ENCODE measurements around the gene AUTS2.

Gene AUTS2

DNA sequence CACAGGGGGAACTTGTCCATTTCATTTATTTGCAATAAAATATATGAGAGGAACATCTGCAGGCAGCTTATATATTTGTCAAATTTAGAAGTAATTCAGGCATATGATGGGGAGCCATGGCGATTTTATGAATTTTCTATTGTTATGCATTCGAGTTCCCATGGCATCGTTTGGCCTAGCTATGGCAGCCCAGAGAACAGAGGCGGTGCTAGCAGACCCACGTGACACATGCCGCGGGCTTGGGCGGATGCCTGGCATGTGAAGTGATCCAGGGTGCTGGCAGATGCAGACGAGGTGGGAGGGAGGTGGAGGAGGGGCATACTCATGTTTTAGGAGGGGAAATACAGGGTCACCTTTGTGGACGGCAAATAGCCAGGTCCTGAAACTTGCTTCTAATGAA lies 973.7 kb downstream of the AUTS2 start:
- Histone ChIP-seq H3K4me2 (ENCODE audit: low read length) (no peak overlapping the region), H3K4ac (ENCODE audit: low read depth, low read length) (no peak overlapping the region), H3K79me1 (ENCODE audit: low read length) (no peaks in the 10 kb centered on the region), H3K79me2 (ENCODE audit: control insufficient read depth, insufficient read depth, low read length) (no peaks in the 10 kb centered on the region), H3K23ac (ENCODE audit: low read length) (no peak overlapping the region), H2BK15ac (replicated peaks; ENCODE audit: low read depth) (no peak overlapping the region), H3K4me1 (ENCODE audit: control insufficient read depth, low read depth, low read length) (no peaks in the 10 kb centered on the region), H4K8ac (ENCODE audit: low read depth, low read length) (no peak overlapping the region), H3K4me3 (ENCODE audit: low read length) (no peak overlapping the region), H3K36me3 (ENCODE audit: control insufficient read depth, insufficient read depth, low read length) (no peaks in the 10 kb centered on the region), H2BK120ac (ENCODE audit: low read depth, low read length) (no peak overlapping the region), H3K9ac (ENCODE audit: low read length) (no peak overlapping the region), H3K18ac (ENCODE audit: low read length) (no peak overlapping the region), H3K27me3 (ENCODE audit: insufficient read depth, low read length, poor library complexity) (no peaks in the 10 kb centered on the region), H2AK5ac (ENCODE audit: low read length) (no peak overlapping the region), H2BK5ac (ENCODE audit: low read length) (no peak overlapping the region), H3K27ac (ENCODE audit: low read depth, low read length) (no peak overlapping the region), H4K5ac (ENCODE audit: low read length) (no peak overlapping the region), H3K56ac (ENCODE audit: low read length) (no peak overlapping the region)
- DNase-seq: no peak
- WGBS (ENCODE audit: extremely low coverage, insufficient coverage, low lambda C conversion rate): no CpG with 5 or more reads among the region's 10 CpGs

- H3K27me3 ChIP-seq (ENCODE audit: insufficient read depth, low read length, poor library complexity): no peaks in the 10 kb centered on the region
- no peak overlapping the region for H3K27ac ChIP-seq (ENCODE audit: low read depth, low read length)
- H3K4ac ChIP-seq (ENCODE audit: low read depth, low read length): no peak overlapping the region
- H3K4me1 ChIP-seq (ENCODE audit: control insufficient read depth, low read depth, low read length): no peaks in the 10 kb centered on the region
- H3K79me2 ChIP-seq (ENCODE audit: control insufficient read depth, insufficient read depth, low read length): no peaks in the 10 kb centered on the region
- H3K4me2 ChIP-seq (ENCODE audit: low read length): no peak overlapping the region
- DNase-seq: no peak
- no peaks in the 10 kb centered on the region for H3K79me1 ChIP-seq (ENCODE audit: low read length)
- no peak overlapping the region for H4K8ac ChIP-seq (ENCODE audit: low read depth, low read length)
- no peak overlapping the region for H3K4me3 ChIP-seq (ENCODE audit: low read length)
- H3K36me3 ChIP-seq (ENCODE audit: control insufficient read depth, insufficient read depth, low read length): no peaks in the 10 kb centered on the region
- H3K9ac ChIP-seq (ENCODE audit: low read length): no peak overlapping the region
- H4K5ac ChIP-seq (ENCODE audit: low read length): no peak overlapping the region
- no peak overlapping the region for H2BK120ac ChIP-seq (ENCODE audit: low read depth, low read length)
- no peak overlapping the region for H3K18ac ChIP-seq (ENCODE audit: low read length)
- no peak overlapping the region for H2BK5ac ChIP-seq (ENCODE audit: low read length)
- no CpG with 5 or more reads among the region's 6 CpGs for WGBS (ENCODE audit: extremely low coverage, insufficient coverage, low lambda C conversion rate)
- H3K56ac ChIP-seq (ENCODE audit: low read length): no peak overlapping the region
- H3K23ac ChIP-seq (ENCODE audit: low read length): no peak overlapping the region
- no peak overlapping the region for H2BK15ac ChIP-seq (replicated peaks; ENCODE audit: low read depth)
- H2AK5ac ChIP-seq (ENCODE audit: low read length): no peak overlapping the region
Measured at GRCh38 chr7:70572571-70572970, 974.3 kb downstream of the AUTS2 start.

DNA sequence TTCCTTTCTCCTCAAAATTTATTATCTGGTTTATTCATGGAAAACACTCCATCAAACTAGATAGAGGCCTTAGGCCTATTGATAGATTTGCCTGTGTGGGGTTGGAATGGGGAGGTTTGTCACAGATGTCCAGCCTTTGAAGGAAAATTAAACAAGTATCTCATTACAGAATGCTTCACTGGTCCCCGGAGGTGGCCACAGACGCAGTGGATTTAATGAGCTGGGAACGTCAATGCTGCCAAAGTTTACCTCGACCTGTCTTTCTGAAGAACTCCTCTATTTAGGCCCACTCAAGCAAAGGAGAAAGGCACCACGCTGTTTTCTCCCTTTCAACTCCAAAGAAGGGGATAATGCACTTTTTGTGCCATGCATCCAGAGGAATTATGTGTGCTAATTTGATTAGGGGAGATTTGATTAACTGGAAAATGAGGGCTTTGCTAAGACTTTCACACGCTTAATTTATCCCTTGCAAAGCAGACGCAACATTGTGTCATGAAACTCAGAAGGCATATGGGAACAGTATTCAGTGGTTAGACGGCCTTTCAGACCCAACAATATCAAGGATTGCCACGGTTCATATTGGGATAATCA lies 974.9 kb downstream of the AUTS2 start:
- no peak overlapping the region for H3K23ac ChIP-seq (ENCODE audit: low read length)
- no peak for DNase-seq
- no peak overlapping the region for H3K4ac ChIP-seq (ENCODE audit: low read depth, low read length)
- no peaks in the 10 kb centered on the region for H3K36me3 ChIP-seq (ENCODE audit: control insufficient read depth, insufficient read depth, low read length)
- H3K4me1 ChIP-seq (ENCODE audit: control insufficient read depth, low read depth, low read length): no peaks in the 10 kb centered on the region
- H3K4me2 ChIP-seq (ENCODE audit: low read length): no peak overlapping the region
- H3K79me1 ChIP-seq (ENCODE audit: low read length): no peaks in the 10 kb centered on the region
- H2BK120ac ChIP-seq (ENCODE audit: low read depth, low read length): no peak overlapping the region
- no peak overlapping the region for H4K8ac ChIP-seq (ENCODE audit: low read depth, low read length)
- no peak overlapping the region for H4K5ac ChIP-seq (ENCODE audit: low read length)
- no CpG with 5 or more reads among the region's 9 CpGs for WGBS (ENCODE audit: extremely low coverage, insufficient coverage, low lambda C conversion rate)
- H3K79me2 ChIP-seq (ENCODE audit: control insufficient read depth, insufficient read depth, low read length): no peaks in the 10 kb centered on the region
- H3K56ac ChIP-seq (ENCODE audit: low read length): no peak overlapping the region
- no peak overlapping the region for H3K18ac ChIP-seq (ENCODE audit: low read length)
- H3K9ac ChIP-seq (ENCODE audit: low read length): no peak overlapping the region
- no peaks in the 10 kb centered on the region for H3K27me3 ChIP-seq (ENCODE audit: insufficient read depth, low read length, poor library complexity)
- H2AK5ac ChIP-seq (ENCODE audit: low read length): no peak overlapping the region
- no peak overlapping the region for H2BK5ac ChIP-seq (ENCODE audit: low read length)
- H3K4me3 ChIP-seq (ENCODE audit: low read length): no peak overlapping the region
- no peak overlapping the region for H2BK15ac ChIP-seq (replicated peaks; ENCODE audit: low read depth)
- no peak overlapping the region for H3K27ac ChIP-seq (ENCODE audit: low read depth, low read length)

- no peaks in the 10 kb centered on the region for H3K36me3 ChIP-seq (ENCODE audit: control insufficient read depth, insufficient read depth, low read length)
- no peaks in the 10 kb centered on the region for H3K79me2 ChIP-seq (ENCODE audit: control insufficient read depth, insufficient read depth, low read length)
- H3K4me2 ChIP-seq (ENCODE audit: low read length): no peak overlapping the region
- no peak overlapping the region for H2AK5ac ChIP-seq (ENCODE audit: low read length)
- no peak for DNase-seq
- no peak overlapping the region for H3K23ac ChIP-seq (ENCODE audit: low read length)
- H2BK5ac ChIP-seq (ENCODE audit: low read length): no peak overlapping the region
- H3K79me1 ChIP-seq (ENCODE audit: low read length): no peaks in the 10 kb centered on the region
- WGBS (ENCODE audit: extremely low coverage, insufficient coverage, low lambda C conversion rate): no CpG with 5 or more reads among the region's 3 CpGs
- H3K56ac ChIP-seq (ENCODE audit: low read length): no peak overlapping the region
- H3K4me3 ChIP-seq (ENCODE audit: low read length): no peak overlapping the region
- H3K18ac ChIP-seq (ENCODE audit: low read length): no peak overlapping the region
- H2BK15ac ChIP-seq (replicated peaks; ENCODE audit: low read depth): no peak overlapping the region
- no peaks in the 10 kb centered on the region for H3K4me1 ChIP-seq (ENCODE audit: control insufficient read depth, low read depth, low read length)
- H3K27me3 ChIP-seq (ENCODE audit: insufficient read depth, low read length, poor library complexity): no peaks in the 10 kb centered on the region
- H3K27ac ChIP-seq (ENCODE audit: low read depth, low read length): no peak overlapping the region
- no peak overlapping the region for H2BK120ac ChIP-seq (ENCODE audit: low read depth, low read length)
- no peak overlapping the region for H4K8ac ChIP-seq (ENCODE audit: low read depth, low read length)
- H4K5ac ChIP-seq (ENCODE audit: low read length): no peak overlapping the region
- H3K9ac ChIP-seq (ENCODE audit: low read length): no peak overlapping the region
- H3K4ac ChIP-seq (ENCODE audit: low read depth, low read length): no peak overlapping the region
Measured at GRCh38 chr7:70573696-70574095, 975.4 kb downstream of the AUTS2 start.

DNA sequence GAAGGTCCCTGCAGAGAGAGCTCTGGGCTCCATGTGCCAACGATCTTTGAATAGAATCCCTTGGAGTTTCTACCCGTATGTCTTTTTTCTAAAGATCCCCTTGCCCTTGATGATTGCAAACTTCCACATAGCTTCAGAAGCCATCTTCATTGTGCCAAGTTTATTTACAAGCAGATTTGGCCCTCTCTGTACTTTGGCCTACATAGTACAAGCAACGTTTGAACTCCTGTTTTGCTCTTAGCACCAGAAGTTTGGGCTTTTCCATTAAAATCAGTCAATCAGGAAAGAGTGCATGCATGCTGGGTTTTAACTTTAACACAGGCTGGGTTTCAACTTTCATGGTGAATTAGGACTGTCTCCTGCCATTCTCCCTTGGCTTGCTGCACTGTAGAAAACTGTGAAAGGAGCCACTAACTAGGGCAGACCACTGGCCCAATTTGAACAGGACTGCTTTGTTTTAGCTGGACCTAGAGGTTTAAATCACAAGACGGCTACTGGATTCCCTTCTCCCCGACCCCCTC lies 976.1 kb downstream of the AUTS2 start:
- no CpG with 5 or more reads among the region's 5 CpGs for WGBS (ENCODE audit: extremely low coverage, insufficient coverage, low lambda C conversion rate)
- H3K4me2 ChIP-seq (ENCODE audit: low read length): no peak overlapping the region
- no peak overlapping the region for H3K18ac ChIP-seq (ENCODE audit: low read length)
- no peak overlapping the region for H4K5ac ChIP-seq (ENCODE audit: low read length)
- H3K79me2 ChIP-seq (ENCODE audit: control insufficient read depth, insufficient read depth, low read length): no peaks in the 10 kb centered on the region
- H3K4ac ChIP-seq (ENCODE audit: low read depth, low read length): no peak overlapping the region
- no peak overlapping the region for H3K27ac ChIP-seq (ENCODE audit: low read depth, low read length)
- H3K79me1 ChIP-seq (ENCODE audit: low read length): no peaks in the 10 kb centered on the region
- H2BK15ac ChIP-seq (replicated peaks; ENCODE audit: low read depth): no peak overlapping the region
- no peak for DNase-seq
- no peak overlapping the region for H3K4me3 ChIP-seq (ENCODE audit: low read length)
- no peak overlapping the region for H2BK5ac ChIP-seq (ENCODE audit: low read length)
- H3K27me3 ChIP-seq (ENCODE audit: insufficient read depth, low read length, poor library complexity): no peaks in the 10 kb centered on the region
- H3K9ac ChIP-seq (ENCODE audit: low read length): no peak overlapping the region
- no peak overlapping the region for H3K56ac ChIP-seq (ENCODE audit: low read length)
- no peak overlapping the region for H2AK5ac ChIP-seq (ENCODE audit: low read length)
- no peak overlapping the region for H4K8ac ChIP-seq (ENCODE audit: low read depth, low read length)
- H3K36me3 ChIP-seq (ENCODE audit: control insufficient read depth, insufficient read depth, low read length): no peaks in the 10 kb centered on the region
- no peak overlapping the region for H2BK120ac ChIP-seq (ENCODE audit: low read depth, low read length)
- H3K4me1 ChIP-seq (ENCODE audit: control insufficient read depth, low read depth, low read length): no peaks in the 10 kb centered on the region
- H3K23ac ChIP-seq (ENCODE audit: low read length): no peak overlapping the region

Measured in mesendoderm (in vitro differentiated cells).